ENCODE results near the gene DGKE.

- TF ChIP-seq CTCF (conservative IDR thresholded peaks at IDR 0.05; ENCODE audit: low read depth, low read length) (no peak), EZH2 (IDR thresholded peaks at IDR 0.05; ENCODE audit: borderline replicate concordance, low read depth, low read length, poor library complexity, severe bottlenecking) (no peak)
These were observed 29.5 kb upstream of the DGKE start for GRCh38 chr17:56804454-56804853.

Data from A673 (cell line).